ENCODE results near the gene RNASEH1. TPM values are rescaled to one million over a fixed set of nuclear protein-coding genes. Genes with fewer than 3 reads are reported as not detected.

RNASEH1 gene
- total and polyA plus RNA-seq, 2 of the 8 experiments (the other 6 are each of a cell fraction or from before 2014, with no cell fraction given) = 11.7 to 42.7 TPM

DNA sequence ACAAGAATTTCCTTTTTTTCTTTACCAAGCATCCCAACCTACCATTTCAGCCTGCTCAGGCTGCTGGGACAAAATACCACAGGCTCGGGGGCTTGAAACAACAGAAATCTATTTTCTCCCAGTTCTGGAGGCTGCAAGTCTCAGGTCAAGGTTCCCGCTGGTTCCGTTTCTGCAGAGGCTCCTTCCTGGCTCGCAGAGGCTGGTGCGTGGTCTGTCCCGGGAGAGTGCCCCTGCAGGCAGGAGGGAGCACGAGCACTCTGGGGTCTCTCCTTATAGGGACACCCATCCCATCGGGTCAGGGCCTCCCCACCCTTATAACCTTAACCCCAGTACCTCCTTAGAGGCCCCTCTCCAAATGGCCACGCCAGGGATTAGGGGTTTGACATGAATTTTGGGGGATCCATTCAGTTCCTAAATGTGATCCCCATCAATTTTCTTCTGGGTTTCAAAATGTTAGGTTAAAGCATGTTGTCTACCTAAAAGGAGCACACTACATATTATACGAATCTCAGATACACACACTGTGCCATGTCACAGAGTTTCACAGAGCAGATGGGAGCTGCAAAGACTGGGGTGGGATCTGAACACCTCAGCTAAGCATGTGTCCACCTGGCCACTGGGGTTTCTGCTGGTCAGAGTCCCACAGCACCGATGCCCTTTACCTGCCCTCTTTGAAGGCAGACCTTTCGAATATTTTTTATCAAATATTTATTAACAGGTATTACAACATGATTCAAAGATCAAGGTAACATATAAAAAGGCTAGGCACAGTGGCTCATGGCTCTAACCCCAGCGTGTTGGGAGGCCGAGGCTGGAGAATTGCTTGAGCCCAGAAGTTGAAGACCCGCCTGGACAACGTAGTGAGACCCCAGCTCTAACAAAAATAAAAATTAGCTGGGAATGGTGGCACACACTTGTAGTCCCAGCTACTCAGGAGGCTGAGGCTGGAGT lies 21.2 kb downstream of the RNASEH1 start:
- no peaks in the 10 kb centered on the region for H3K9me3 ChIP-seq (ENCODE audit: insufficient read depth in 2 of 2, low read depth in 1 of 2, low read length in 1 of 2)
- ChIA-PET POLR2A (ENCODE audit: partially characterized antibody) (interaction anchor here (1.0 to 2.3 kb wide), 6 partner anchors 13 to 38 kb away, joined by 3 to 7 read pairs (median 6); partner anchors contain the start of genes ADI1, RNASEH1 and RPS7), CTCF (ENCODE audit: partially characterized antibody) (interaction anchor here (0.8 to 1.9 kb wide), 12 partner anchors 8 to 73 kb away, joined by 3 to 6 read pairs (median 3); no protein-coding TSS in a partner anchor)
- H3K79me1 ChIP-seq (ENCODE audit: low read depth, low read length) = no peaks in the 10 kb centered on the region
- H3K27ac ChIP-seq (ENCODE audit: low read depth, low read length) = no peak overlapping the region
- H2BK120ac ChIP-seq (replicated peaks; ENCODE audit: low read depth, low read length) = no peak overlapping the region
- H2BK12ac ChIP-seq (ENCODE audit: low read depth, low read length) = no peak overlapping the region
- H3K4me2 ChIP-seq (ENCODE audit: insufficient read depth in 1 of 2, low read depth in 2 of 2, low read length in 2 of 2) = no peak overlapping the region
- H3K23ac ChIP-seq (ENCODE audit: insufficient read length) = no peak overlapping the region
- H4K20me1 ChIP-seq (replicated peaks in 1 of 2; ENCODE audit: control insufficient read depth in 1 of 2, insufficient read depth in 2 of 2, low read length in 2 of 2) = peaks cover 2% of the 10 kb centered on the region in 2 experiments
- H2AK5ac ChIP-seq (ENCODE audit: low read depth, low read length) = no peak overlapping the region
- DNase-seq (ENCODE audit: low read depth in 1 of 2, low spot score in 2 of 2) = peak; percentile 56 to 72
- no peak overlapping the region for H2BK20ac ChIP-seq (ENCODE audit: low read length)
- H2BK5ac ChIP-seq (ENCODE audit: low read depth, low read length) = no peak overlapping the region
- H3K4me3 ChIP-seq (ENCODE audit: extremely low read depth in 1 of 4, insufficient read depth in 2 of 4, low read depth in 3 of 4, low read length in 4 of 4) = no peak overlapping the region
- H3K9ac ChIP-seq (replicated peaks in 1 of 4; ENCODE audit: extremely low read depth in 1 of 4, low read depth in 3 of 4, low read length in 3 of 4) = no peak overlapping the region
- no peak overlapping the region; the same call in 1 of the 2 replicates for H3K18ac ChIP-seq (ENCODE audit: extremely low read depth, low read length)
- H3K14ac ChIP-seq (ENCODE audit: insufficient read length) = no peak overlapping the region
- no peak for FAIRE-seq
- no peak overlapping the region for H2BK15ac ChIP-seq (ENCODE audit: low read length)
- H3K36me3 ChIP-seq (ENCODE audit: control insufficient read depth in 2 of 4, insufficient read depth in 4 of 4, low read length in 3 of 4) = peaks cover under 1 to 14% (median 6%) of the 10 kb centered on the region in 4 experiments
- no peak overlapping the region for H4K5ac ChIP-seq (ENCODE audit: insufficient read length, low read depth, low read length)
- WGBS, 2 experiments (ENCODE audit: extremely low coverage in 1 of 2, insufficient coverage in 1 of 2, insufficient read length in 1 of 2, insufficient replicate concordance in 2 of 2, low coverage in 1 of 2, low lambda C conversion rate in 2 of 2, missing lambda C conversion rate in 1 of 2) = 79% methylated on average over 15 of the region's 16 CpGs; no CpG with 5 or more reads in 1 of the 2 experiments
- no peak overlapping the region for H3K4ac ChIP-seq (replicated peaks; ENCODE audit: insufficient read length, low read depth, low read length)
- no peak overlapping the region for H4K91ac ChIP-seq (replicated peaks; ENCODE audit: insufficient read length, low read length)
- no peaks in the 10 kb centered on the region for H3K27me3 ChIP-seq (replicated peaks in 1 of 4; ENCODE audit: control insufficient read depth in 3 of 4, extremely low read depth in 1 of 4, insufficient read depth in 3 of 4, low read length in 3 of 4)
- TF ChIP-seq MAFK (IDR thresholded peaks at IDR 0.05; ENCODE audit: low read depth, low read length) (no peak), SIN3A (conservative IDR thresholded peaks at IDR 0.05 in 1 of 2, IDR thresholded peaks at IDR 0.05 in 1 of 2; ENCODE audit: low read depth in 1 of 2, low read length in 2 of 2) (0 out of 4 replicates have a peak, but pooled peaks of 1 of the 2 experiments have one; percentile 28), RAD21 (IDR thresholded peaks at IDR 0.05 in 1 of 2, conservative IDR thresholded peaks at IDR 0.05 in 1 of 2; ENCODE audit: low read depth in 2 of 2, low read length in 2 of 2) (peak; percentile 56 to 60)
- TF ChIP-seq, protein P1, sequence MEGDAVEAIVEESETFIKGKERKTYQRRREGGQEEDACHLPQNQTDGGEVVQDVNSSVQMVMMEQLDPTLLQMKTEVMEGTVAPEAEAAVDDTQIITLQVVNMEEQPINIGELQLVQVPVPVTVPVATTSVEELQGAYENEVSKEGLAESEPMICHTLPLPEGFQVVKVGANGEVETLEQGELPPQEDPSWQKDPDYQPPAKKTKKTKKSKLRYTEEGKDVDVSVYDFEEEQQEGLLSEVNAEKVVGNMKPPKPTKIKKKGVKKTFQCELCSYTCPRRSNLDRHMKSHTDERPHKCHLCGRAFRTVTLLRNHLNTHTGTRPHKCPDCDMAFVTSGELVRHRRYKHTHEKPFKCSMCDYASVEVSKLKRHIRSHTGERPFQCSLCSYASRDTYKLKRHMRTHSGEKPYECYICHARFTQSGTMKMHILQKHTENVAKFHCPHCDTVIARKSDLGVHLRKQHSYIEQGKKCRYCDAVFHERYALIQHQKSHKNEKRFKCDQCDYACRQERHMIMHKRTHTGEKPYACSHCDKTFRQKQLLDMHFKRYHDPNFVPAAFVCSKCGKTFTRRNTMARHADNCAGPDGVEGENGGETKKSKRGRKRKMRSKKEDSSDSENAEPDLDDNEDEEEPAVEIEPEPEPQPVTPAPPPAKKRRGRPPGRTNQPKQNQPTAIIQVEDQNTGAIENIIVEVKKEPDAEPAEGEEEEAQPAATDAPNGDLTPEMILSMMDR (IDR thresholded peaks at IDR 0.05; ENCODE audit: control extremely low read depth in 1 of 3, insufficient read depth in 1 of 3, low read depth in 1 of 3, low read length in 3 of 3) = peak; percentile 53 to 79 (median 71)
- H3K56ac ChIP-seq (replicated peaks; ENCODE audit: insufficient read length, low read depth, low read length) = no peak overlapping the region
- no peak overlapping the region for H4K8ac ChIP-seq (ENCODE audit: extremely low read depth, insufficient read depth, low read length)
- peaks cover 0 to 2% (median 0%) of the 10 kb centered on the region in 4 experiments; a peak in 1 of 7 replicates for H3K4me1 ChIP-seq (replicated peaks in 1 of 4; ENCODE audit: control insufficient read depth in 3 of 4, insufficient read depth in 4 of 4, low read length in 3 of 4)
- H3K23me2 ChIP-seq (ENCODE audit: low read depth, low read length) = no peaks in the 10 kb centered on the region
- no peaks in the 10 kb centered on the region; a peak in 1 of 4 replicates for H3K79me2 ChIP-seq (ENCODE audit: control insufficient read depth in 1 of 2, insufficient read depth in 2 of 2, low read length in 2 of 2)
- no peak overlapping the region for H2AFZ ChIP-seq (ENCODE audit: low read length)

All from H1 (cell line).